Renal pelvis (tissue), 12 donors: ENCODE measurements around the gene GBP1. TPM values are rescaled to one million over a fixed set of nuclear protein-coding genes. Genes with fewer than 3 reads are reported as not detected.
"Not testable (repeated sequence)": the region's sequence is repeated elsewhere in the genome, so short reads cannot be mapped to it uniquely, and the experiment has no call there.

Experiments used
- DNase-seq: peaks from one replicate; pipeline ENCODE4 v3.0.0-alpha.2; 2013
- long read RNA-seq, 16 experiments: transcript quantifications; one replicate each; lab custom pipeline, GENCODE V29; 2026
- polyA plus RNA-seq, 3 donors: library from polyadenylated mRNA; unstranded; fragments of 120-200 nt; gene quantifications; one replicate each; pipeline ENCODE4 v1.2.1, GENCODE V29; 2013; ENCODE audit not compliant: insufficient read length in 3 of 3

GBP1 gene, protein sequence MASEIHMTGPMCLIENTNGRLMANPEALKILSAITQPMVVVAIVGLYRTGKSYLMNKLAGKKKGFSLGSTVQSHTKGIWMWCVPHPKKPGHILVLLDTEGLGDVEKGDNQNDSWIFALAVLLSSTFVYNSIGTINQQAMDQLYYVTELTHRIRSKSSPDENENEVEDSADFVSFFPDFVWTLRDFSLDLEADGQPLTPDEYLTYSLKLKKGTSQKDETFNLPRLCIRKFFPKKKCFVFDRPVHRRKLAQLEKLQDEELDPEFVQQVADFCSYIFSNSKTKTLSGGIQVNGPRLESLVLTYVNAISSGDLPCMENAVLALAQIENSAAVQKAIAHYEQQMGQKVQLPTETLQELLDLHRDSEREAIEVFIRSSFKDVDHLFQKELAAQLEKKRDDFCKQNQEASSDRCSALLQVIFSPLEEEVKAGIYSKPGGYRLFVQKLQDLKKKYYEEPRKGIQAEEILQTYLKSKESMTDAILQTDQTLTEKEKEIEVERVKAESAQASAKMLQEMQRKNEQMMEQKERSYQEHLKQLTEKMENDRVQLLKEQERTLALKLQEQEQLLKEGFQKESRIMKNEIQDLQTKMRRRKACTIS
- polyA plus RNA-seq = 10 to 100 TPM in 1 of 3 donors, 1 to 10 TPM in 2; 7.8 to 10.7 (median 8.6) TPM
- long read RNA-seq, donor 1, partial matches to known transcripts = 0 of 2 reads
- long read RNA-seq, donor 1, other reads (novel, unspliced or antisense) = 0 of 2 reads
- long read RNA-seq, donor 2, partial matches to known transcripts = 0 of 2 reads
- long read RNA-seq, donor 2, other reads (novel, unspliced or antisense) = 0 of 2 reads
- long read RNA-seq, donor 3, partial matches to known transcripts = 0 of 2 reads
- long read RNA-seq, donor 3, other reads (novel, unspliced or antisense) = 0 of 2 reads
- long read RNA-seq, donor 4, partial matches to known transcripts = 0 of 2 reads
- long read RNA-seq, donor 4, other reads (novel, unspliced or antisense) = 0 of 2 reads
- long read RNA-seq, donor 5, partial matches to known transcripts = 0 of 2 reads
- long read RNA-seq, donor 5, other reads (novel, unspliced or antisense) = 0 of 2 reads
- long read RNA-seq, donor 6, partial matches to known transcripts = 0 of 1 reads
- long read RNA-seq, donor 6, other reads (novel, unspliced or antisense) = 0 of 1 reads
- long read RNA-seq, donor 7 = 0 reads
- long read RNA-seq, donor 8, partial matches to known transcripts = 0 of 3 reads
- long read RNA-seq, donor 8, other reads (novel, unspliced or antisense) = 0 of 3 reads
- long read RNA-seq, donor 9, partial matches to known transcripts = 0 of 3 reads
- long read RNA-seq, donor 9, other reads (novel, unspliced or antisense) = 0 of 3 reads
- long read RNA-seq, donor 10, partial matches to known transcripts = 0 of 1 reads
- long read RNA-seq, donor 10, other reads (novel, unspliced or antisense) = 0 of 1 reads
- long read RNA-seq, donor 11 = 0 reads
- long read RNA-seq, donor 12, partial matches to known transcripts = 0 of 6 reads
- long read RNA-seq, donor 12, other reads (novel, unspliced or antisense) = 0 of 6 reads
- long read RNA-seq, donor 13 = 0 reads
- long read RNA-seq, donor 14 = 0 reads
- long read RNA-seq, donor 15, partial matches to known transcripts = 0 of 5 reads
- long read RNA-seq, donor 15, other reads (novel, unspliced or antisense) = 0 of 5 reads
- long read RNA-seq, donor 16, partial matches to known transcripts = 0 of 3 reads
- long read RNA-seq, donor 16, other reads (novel, unspliced or antisense) = 0 of 3 reads

DNA sequence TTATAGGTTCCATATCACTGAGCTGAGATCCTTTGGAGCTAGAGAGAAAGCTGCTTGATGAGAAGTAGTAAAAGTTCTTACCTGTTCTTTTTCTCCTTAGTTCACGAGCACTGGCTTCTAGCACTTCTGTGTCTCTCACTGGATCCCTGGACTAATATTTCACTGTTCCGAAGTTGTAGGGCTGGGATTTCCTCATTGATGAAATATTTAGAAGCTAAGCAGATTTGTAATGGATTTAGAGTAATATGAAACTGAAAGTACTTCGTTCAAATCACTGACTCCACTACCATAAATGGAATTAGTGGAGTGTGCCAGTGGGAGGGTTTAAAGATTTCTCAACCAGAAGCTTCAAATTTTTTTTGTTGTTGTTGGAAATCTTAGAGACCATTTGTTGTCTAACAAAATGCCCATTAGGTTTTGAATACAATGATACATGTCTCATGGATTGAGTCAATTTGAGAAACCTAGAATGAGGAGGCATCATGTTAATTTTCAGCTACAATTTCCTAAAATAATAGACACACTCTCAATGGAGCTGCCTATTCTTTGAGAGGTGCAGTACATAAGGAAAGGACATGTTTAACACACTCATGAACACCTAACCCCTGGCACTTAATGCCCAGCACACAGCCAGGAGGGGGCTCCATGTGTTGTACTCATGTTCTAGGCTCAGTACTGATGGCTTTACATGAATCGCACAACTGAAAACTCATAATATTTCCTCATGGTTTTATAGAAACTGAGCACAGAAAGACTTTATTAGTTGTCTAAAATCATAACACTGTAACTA, at the start of gene GBP1:
Gene GBP1, minus strand, starts transcription at position 130 of the 790 bp plus-strand sequence. CDS start 1,974 bp downstream, outside the sequence.
- peak; percentile 47 for DNase-seq

- no peak for DNase-seq
These were observed 49.7 kb upstream of the GBP1 start for GRCh38 chr1:89114662-89115061.

DNA sequence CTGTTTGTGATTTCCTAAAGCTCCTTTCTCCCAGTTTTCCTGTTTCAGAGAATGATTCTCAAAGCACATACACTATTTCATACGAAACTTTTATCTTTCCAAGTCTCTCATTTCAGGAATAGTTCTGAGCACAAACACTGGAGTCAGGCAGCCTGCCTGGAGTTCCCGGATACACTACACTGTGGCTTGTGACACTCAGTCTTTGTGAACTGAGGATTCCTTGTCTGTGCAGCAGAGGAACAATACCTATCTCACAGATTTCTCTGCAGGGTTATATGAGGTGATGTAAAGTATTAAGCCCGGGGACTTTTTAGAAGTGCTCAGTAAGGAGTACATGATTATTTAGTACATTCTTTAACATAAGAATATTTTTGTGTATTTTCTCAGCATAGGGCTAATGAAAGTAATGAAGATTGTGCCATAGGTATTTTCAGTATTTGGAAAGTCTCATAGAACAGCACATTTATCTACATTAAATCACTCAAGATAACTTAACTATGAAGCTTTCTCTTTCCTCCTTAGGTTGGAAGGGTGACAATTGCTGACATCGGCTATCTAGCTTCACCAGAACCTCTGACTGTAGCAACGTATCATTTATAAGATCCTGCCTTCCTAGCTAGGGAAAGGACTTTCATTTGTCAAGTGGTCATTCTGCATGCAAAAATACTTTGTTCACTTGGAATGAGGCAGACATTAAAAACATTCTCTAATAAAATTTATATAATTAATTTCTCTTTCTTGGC, 48.0 kb upstream of the GBP1 start:
- DNase-seq = no peak

DNA sequence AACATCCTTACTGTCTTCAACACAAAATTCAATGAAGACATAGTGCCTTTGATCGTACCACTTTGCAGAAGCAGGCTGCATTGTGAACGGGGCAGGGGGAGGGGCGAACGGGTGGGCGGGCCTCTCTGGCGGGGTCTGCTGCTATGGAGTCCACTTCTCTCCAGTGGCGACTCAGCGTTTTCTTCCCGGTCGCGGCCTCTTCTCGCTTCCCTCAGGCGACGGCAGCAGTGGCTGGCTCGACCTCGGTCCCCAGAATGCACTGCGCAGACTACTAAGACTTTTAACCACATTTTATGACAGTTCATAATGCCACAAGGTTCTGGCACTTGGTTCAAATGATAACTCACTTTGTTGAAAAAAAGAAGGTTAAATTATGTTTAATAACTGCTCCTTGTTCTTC, 39.7 kb upstream of the GBP1 start:
- DNase-seq = no peak

DNA sequence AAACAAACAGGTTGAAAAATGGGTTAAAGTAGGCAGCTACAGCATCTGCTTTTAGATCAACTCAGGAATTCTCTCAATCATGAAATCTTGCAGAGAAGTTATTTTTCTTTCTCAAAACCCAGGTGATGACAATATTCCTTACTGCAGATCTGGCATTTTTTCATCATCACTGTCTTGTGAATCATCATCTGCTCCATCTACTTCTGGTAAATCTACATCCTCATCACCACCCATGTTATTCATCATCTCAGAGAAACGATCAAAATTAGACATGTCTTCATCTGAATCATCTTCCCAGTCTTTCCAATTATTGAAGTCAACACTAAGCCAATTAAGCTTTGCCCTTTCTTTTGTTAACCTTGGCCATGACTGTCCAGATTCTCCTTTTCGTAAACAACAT, 39.1 kb upstream of the GBP1 start:
- DNase-seq = no peak

DNA sequence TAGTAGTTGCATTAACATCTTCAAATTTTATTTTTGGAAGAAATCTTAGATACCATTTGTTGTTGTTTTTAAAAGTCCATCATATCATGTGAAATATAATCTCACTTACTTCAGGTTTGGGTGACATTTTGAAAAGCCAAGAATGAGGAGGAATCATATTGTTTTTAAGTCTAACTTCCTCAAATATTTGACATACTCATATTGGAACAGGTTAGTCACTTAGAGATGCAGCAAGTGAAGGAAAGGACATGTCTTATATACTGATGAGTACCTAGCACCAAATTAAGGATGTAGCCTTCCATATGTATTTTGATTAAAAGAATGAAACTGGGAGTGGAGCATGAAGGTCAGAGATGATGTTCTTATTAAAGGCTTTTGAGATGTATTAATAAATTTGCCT, 37.0 kb upstream of the GBP1 start:
- DNase-seq = no peak

DNA sequence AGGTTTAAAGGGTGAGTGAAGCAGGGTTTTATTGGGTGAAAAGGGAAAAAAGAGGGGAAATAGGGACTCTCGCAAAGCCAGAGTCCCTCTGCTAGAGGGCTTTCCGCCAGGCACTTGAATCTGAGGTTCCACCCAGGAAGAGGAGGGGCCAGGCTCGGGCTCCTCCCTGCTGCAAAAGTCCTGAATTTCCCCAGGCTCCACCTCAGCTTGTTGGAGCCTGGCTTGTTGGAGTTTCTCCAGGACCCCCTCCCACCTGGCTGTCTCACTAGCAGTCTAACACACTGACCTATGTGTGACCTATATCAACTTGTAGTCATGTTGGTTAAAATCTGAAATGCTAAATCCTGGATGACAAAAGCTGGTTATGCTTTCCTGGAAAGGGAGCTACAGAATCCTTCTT, 35.4 kb upstream of the GBP1 start:
- no peak for DNase-seq

GRCh38 chr1:89098857-89099256, 33.8 kb upstream of the GBP1 start:
- DNase-seq = no peak

DNA sequence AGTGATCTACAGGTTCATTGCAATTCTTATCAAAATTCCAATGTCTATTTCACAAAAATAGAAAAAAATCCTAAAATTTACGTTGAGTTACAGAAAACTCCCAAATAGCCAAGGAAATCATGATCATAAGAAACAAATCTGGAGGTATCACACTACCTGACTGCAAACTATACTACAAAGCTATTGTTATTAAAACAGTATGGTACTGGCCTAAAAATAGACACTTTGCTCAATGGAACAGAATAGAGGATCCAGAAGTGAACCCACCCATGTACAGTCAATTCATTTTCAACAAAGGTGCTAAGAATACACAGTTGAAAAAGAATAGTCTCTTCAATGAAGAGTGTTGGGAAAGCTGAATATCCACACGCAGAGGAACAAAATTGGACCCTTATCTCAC, 30.7 kb upstream of the GBP1 start:
- DNase-seq = no peak

GRCh38 chr1:89089962-89090361, 25.0 kb upstream of the GBP1 start:
- DNase-seq = no peak

DNA sequence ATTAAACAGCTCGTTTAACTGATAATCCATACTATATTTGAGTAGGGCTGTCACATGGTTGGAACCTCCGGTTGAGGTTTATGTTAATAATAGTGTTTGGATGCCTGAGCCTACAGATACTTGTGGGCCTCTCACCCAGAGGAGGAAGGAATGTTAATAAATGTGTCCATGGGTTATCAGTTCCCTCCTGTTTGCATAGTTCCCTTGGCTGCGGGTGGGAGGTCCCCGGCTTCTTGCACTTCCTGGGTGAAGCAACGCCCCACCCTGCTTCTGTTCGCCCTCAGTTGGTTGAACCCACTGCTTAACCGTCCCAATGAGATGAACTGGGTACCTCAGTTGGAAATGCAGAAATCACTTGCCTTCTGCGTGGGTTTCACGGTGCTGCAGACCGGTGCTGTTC, 23.6 kb upstream of the GBP1 start:
- no peak for DNase-seq

- DNase-seq = no peak
These were observed 22.2 kb upstream of the GBP1 start for GRCh38 chr1:89087241-89087640.

DNA sequence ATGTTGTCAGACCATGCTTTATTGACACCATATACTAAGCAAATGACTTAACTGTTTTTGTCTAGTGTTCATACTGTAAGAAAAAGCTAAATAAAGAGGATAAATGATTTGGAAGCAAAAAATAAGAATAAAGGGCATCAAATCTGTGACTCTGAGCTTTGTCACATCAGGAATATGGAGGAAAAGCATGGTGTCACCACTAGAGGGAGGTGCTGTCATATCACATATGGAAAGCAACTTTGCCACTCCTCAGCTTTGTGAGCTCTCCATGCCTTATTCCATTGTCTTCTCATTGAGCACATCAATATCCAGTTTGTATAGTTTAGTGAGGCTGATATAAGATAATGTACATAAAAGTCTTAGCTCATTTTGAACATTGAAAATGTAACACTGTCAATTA, 20.8 kb upstream of the GBP1 start:
- DNase-seq = peak; percentile 48

- no peak for DNase-seq
These were observed 16.0 kb upstream of the GBP1 start for GRCh38 chr1:89081005-89081404.

DNA sequence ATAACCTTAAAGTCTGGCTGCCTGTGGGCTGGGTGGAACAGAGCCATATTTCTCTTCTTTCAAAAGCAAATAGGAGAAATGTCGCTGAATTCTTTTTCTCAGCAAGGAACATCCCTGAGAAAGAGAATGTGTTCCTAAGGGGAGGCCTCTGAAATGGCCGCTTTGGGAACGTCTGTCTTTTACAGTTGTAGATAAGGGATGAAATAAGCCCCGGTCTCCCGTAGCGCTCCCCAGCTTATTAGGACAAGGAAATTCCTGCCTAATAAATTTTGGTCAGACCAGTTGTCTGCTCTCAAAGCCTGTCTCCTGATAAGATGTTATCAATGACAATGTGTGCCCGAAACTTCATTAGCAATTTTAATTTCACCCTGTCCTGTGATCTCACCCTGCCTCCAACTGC, 15.1 kb upstream of the GBP1 start:
- DNase-seq = not testable (repeated sequence)

GRCh38 chr1:89072466-89073065, 7.6 kb upstream of the GBP1 start:
- DNase-seq = not testable (repeated sequence)

DNA sequence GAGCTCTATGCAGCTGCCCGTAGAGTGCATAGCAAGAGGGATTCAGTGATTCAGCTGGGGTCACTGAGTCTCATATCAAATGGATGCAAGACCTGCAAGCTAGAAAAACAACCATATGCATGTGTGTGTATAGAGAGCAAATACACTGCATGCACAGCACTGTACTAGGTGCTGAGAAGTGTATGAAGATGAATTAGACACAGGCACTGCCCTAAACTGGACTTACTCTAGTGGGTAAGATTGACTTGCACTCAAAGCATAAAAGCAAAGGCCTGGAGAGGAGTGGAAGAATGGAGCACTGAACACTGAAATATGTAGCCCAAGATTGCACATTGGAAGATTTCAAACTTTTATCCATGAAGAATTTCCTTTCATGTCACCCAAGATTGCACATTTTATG, 5.5 kb upstream of the GBP1 start:
- no peak for DNase-seq

DNA sequence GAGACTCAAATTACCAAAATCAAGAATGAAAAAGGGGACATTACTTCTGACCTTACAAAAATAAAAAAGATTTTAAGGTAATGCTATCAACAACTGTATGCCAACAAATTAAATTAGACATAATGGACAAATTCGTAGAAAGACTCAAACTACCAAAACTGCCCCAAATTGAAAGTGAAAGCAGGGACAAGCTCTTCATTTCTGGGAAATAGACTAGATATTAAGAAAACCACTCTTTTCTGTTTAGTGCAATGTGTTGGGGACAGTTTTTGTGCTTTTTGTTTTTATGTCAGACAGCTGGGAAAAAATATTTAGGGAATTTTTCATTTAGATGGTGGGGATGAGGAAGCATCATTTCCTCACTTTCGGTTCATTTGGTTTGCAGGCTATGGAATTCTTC, 4.9 kb upstream of the GBP1 start:
- DNase-seq = no peak

DNA sequence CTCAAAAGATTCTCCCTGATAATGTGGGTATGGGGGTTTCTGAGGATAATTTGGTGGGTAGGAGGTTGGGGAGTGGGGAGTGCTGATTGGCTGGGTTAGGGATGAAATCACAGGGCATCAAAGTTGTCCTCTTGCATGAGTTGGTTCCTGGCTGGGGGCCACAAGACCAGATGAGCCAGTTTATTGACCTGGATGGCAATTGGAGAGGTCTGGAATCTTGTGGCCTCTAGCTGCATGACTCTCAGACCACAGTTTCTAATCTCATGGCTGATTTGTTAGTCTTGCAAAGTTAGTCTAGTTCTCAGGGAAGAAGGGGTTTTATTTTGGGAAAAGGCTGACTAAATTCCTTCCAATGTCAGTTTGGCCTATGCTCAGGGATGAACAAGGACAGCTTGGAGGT, 3.3 kb upstream of the GBP1 start:
- no peak for DNase-seq
